ENCODE measurements around the gene SFMBT2.

SFMBT2 gene

GRCh38 chr10:7364474-7364873 lies 46.4 kb downstream of the SFMBT2 start:
- DNase-seq (ENCODE audit: low spot score) = no peak

- no peak for DNase-seq (ENCODE audit: low spot score)
Observed at GRCh38 chr10:7363700-7364099, 47.1 kb downstream of the SFMBT2 start.

GRCh38 chr10:7362471-7362870 lies 48.4 kb downstream of the SFMBT2 start:
- no peak for DNase-seq (ENCODE audit: low spot score)

- DNase-seq (ENCODE audit: low spot score) = no peak
Observed at GRCh38 chr10:7361316-7361715, 49.5 kb downstream of the SFMBT2 start.

- no peak for DNase-seq (ENCODE audit: low spot score)
Observed at GRCh38 chr10:7359954-7360353, 50.9 kb downstream of the SFMBT2 start.

- DNase-seq (ENCODE audit: low spot score) = no peak
Observed at GRCh38 chr10:7359356-7359755, 51.5 kb downstream of the SFMBT2 start.

GRCh38 chr10:7357193-7357592 lies 53.6 kb downstream of the SFMBT2 start:
- DNase-seq (ENCODE audit: low spot score) = no peak

GRCh38 chr10:7354330-7355047 lies 56.3 kb downstream of the SFMBT2 start:
- DNase-seq (ENCODE audit: low spot score) = no peak

- DNase-seq (ENCODE audit: low spot score) = no peak
Observed at GRCh38 chr10:7351894-7352293, 58.9 kb downstream of the SFMBT2 start.

GRCh38 chr10:7350541-7351195 lies 60.2 kb downstream of the SFMBT2 start:
- no peak for DNase-seq (ENCODE audit: low spot score)

GRCh38 chr10:7345717-7346116 lies 65.1 kb downstream of the SFMBT2 start:
- no peak for DNase-seq (ENCODE audit: low spot score)

- no peak for DNase-seq (ENCODE audit: low spot score)
Observed at GRCh38 chr10:7343040-7343439, 67.8 kb downstream of the SFMBT2 start.

- DNase-seq (ENCODE audit: low spot score) = no peak
Observed at GRCh38 chr10:7340179-7340874, 70.5 kb downstream of the SFMBT2 start.

GRCh38 chr10:7339510-7339909 lies 71.3 kb downstream of the SFMBT2 start:
- DNase-seq (ENCODE audit: low spot score) = no peak

- DNase-seq (ENCODE audit: low spot score) = no peak
Observed at GRCh38 chr10:7338469-7338868, 72.4 kb downstream of the SFMBT2 start.

GRCh38 chr10:7337431-7338171 lies 73.2 kb downstream of the SFMBT2 start:
- DNase-seq (ENCODE audit: low spot score) = no peak

- no peak for DNase-seq (ENCODE audit: low spot score)
Observed at GRCh38 chr10:7335977-7336376, 74.9 kb downstream of the SFMBT2 start.

- no peak for DNase-seq (ENCODE audit: low spot score)
Observed at GRCh38 chr10:7334642-7334964, 76.2 kb downstream of the SFMBT2 start.

- no peak for DNase-seq (ENCODE audit: low spot score)
Observed at GRCh38 chr10:7333961-7334641, 76.7 kb downstream of the SFMBT2 start.

GRCh38 chr10:7329219-7329618 lies 81.6 kb downstream of the SFMBT2 start:
- DNase-seq (ENCODE audit: low spot score) = no peak

GRCh38 chr10:7327885-7328284 lies 82.9 kb downstream of the SFMBT2 start:
- DNase-seq (ENCODE audit: low spot score) = no peak

- DNase-seq (ENCODE audit: low spot score) = no peak
Observed at GRCh38 chr10:7322623-7323022, 88.2 kb downstream of the SFMBT2 start.
